CD4-positive, alpha-beta T cell treated with Interleukin-2 at 100 ng/mL for 4 hours (primary cell): ENCODE data around the gene ARL13B.
A peak's percentile ranks its signal among the peaks of the same experiment; 100 is the strongest.
"Not testable (repeated sequence)": the region's sequence is repeated elsewhere in the genome, so short reads cannot be mapped to it uniquely, and the experiment has no call there.

Experiments used
- DNase-seq: peaks from one replicate; pipeline ENCODE4 v3.0.0-alpha.2; 2020; ENCODE audit warnings: low spot score

ARL13B gene

DNA sequence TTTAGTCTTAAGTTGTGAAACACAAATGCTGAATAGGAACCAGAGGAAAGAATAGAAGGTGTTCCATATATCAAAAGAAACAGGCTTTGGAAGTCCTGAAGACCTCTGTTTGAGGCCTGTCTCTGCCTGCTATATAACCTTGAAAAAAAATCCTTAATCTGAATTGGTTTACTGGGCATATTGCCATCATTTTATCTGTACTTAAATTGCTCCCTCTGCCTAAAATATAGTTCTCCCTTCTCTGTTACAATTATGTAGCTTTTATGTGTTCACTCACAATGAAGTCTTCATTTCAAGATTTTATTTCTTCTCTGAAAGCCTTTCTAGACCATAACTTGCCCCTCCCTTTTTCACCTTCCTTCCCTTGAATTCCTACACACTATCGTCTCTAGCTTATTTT lies 21.2 kb downstream of the ARL13B start:
- DNase-seq, result no peak

DNA sequence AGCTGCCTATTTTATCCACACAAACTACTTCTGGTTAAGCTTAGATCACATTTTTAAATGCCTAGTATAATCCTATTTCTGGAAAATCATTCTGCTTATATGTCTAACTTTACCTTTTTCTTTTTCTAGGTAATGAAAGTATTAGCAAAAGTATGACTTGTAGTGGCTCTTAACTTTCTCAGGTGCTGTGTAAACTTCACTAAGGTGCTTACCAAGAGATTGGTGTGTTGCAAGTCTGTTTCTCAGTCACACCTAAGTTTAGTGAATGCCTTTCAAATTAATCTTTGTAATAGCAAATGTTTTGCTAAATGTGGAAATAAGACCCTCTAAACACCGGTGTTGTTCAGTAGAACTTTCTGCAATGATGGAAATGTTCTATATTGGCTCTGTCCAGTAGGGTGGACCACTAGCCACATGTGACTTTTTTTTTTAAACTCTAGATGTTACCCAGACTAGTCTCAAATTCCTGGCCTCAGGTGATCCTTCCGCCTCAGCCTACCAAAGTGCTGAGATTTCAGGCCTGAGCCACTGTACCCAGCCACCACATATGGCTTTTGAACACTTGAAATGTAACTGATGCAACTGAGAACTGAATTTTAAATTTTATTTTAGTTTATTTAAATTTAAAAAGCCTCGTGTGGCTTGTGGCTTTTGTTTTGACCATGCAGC lies 22.0 kb downstream of the ARL13B start:
- DNase-seq, result no peak

DNA sequence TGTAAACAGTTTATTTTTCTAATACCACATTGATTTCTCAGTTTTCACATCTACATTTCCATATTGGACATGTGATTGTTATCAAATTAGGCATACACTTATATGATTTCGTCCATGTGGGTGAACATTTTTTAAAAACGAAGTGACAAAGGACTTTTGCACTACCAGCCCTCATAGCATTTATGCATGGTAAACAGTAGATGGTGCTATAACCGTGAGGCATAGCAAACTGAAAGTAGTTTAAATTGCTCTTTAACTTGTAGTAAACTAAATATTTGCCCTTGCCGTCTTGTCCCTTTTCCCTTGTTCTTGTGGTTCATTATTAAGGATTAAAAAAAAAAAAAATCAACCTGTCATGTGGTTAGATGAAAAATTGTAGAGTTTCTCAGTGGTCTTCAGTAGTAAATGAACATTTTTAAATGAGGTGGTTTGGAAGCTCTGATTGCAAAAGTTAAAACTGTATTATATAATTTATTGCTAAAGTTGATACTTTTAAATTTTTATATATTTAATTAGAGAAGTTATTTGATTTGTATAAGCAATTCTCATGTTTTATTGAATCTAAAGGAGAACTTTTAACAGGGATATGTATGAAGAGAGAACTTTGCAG lies 24.5 kb downstream of the ARL13B start:
- peak; percentile 66 for DNase-seq

DNA sequence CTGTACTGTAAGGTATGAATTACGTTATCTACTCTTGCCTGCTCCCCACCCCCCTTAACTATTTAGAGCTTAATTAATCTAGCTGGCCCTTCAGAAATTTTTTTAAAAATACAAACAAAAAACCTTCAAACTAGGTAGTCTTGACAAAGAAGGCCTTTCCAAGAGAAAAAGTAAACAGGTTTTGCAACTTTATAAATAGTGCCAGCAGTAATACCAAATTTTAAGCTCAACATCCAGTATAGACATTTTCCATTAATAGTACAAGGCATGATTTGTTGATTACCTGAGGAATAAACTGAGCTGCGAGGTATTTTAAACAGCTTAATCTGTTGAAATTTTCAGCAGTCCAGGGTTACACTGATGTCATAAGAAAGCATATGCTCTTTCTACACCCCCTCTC lies 28.3 kb downstream of the ARL13B start:
- no peak for DNase-seq

DNA sequence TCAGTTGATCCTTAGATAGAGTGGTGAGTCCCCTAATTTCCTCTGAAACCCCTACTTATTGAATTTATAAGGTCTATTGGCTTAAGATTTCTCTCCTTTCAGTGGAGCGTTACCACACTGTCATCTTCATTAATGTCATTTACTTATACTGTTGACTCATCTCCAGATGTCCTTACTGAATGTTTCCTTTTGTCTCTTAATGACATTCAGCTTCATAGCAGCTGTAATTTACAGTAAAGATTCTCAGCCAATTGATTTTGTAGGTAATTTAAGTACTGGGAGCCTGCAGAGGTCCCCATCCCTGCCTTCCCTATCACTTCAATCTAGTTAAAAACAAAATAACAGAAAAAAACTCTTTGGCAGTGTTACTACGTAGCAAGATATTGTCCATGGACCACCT lies 29.7 kb downstream of the ARL13B start:
- no peak for DNase-seq

DNA sequence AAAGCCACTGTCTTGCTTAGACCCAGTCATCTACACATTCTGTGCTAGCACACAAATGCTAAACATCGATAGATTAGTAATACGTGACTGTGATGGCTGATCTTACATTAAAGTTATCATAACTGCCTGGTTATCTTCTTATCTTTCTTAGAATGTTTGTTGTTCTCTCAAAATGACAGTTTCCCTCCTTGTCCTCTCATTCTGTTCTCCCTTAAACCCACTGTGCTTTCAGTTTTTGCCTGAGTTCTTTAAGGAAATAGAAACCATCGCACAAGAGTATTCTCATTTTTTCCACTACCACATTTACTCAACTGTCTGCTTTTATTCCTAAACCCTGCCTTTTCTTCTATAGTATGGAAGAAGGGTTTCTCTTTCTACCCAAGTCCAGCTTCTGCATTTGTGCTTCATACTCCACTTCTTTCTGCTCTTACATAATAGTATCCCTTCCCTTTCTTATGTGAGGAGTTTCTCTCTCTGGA lies 31.3 kb downstream of the ARL13B start:
- no peak for DNase-seq

DNA sequence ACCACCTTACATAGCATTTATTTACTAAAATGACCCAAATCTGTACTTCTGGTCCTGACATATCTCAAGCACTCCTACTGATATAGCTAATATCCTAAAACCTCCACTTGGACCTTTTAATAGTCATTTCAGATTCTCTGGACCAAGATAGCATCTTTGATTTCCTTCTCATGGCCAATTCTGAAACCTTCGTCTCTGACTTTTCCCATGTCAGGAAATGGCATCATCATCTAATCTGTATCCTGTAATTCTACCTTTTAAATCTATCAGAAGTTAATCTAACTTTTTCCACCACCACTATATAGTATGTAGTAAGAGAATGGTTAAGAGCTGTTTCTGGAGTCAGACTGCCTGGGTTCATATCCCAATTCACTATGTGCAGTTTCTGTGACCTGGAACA lies 32.2 kb downstream of the ARL13B start:
- no peak for DNase-seq

DNA sequence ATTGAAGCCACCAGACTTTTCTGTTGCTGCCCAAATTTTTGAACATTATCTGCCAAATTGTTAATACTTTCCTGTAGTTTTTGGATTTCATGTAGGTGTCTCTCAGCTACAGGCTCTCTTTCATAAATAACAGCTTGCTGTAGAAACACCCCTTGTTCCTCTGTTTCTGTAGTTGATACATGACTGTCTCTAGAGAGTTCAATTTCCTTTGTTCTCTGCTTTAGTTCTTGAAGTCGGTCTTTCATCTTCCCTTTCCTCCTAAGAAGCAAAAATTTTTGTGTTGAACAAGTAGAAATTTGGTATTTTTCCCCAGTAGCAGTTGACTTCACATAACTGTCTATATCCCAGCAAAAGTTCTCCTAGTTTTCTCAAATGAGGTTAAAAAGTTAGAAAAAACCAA lies 35.1 kb downstream of the ARL13B start:
- DNase-seq, result no peak

DNA sequence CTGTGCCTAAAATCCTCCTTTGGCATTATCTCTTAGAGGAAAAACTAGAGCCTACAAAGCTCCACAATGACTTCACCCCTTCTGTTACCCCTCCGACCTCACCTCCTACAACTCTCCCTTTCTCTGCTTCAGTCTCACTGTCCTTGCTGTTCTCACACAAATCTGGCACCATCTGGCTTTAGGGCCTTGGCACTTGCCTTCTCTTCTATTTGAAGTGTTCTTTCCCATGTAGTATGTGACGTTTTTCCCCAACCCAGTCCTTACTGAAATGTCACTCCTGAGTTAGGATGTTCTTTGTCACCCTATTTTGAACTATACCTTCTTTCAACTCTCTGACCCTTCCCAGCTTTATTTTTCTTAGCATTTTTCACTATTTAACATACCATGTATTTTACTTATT lies 39.7 kb downstream of the ARL13B start:
- DNase-seq, result no peak

DNA sequence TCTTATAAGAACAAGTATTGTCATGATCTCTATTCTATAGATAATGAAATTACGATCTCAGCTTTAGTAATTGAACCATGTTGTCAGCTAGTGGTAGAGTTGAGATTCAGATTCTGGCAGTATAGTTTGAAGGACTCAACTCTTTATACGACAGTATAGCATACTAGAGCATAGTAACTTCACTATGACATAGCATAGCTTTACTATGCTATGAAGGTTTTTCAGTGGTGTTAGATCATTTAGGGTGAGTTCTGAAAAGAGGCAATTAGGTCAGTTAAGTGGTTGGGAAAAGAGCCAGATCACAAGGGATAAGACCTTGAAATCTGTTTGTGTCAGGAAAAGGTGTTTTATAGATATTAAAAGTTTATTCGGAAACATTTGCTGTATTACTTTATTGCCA lies 40.3 kb downstream of the ARL13B start:
- no peak for DNase-seq

DNA sequence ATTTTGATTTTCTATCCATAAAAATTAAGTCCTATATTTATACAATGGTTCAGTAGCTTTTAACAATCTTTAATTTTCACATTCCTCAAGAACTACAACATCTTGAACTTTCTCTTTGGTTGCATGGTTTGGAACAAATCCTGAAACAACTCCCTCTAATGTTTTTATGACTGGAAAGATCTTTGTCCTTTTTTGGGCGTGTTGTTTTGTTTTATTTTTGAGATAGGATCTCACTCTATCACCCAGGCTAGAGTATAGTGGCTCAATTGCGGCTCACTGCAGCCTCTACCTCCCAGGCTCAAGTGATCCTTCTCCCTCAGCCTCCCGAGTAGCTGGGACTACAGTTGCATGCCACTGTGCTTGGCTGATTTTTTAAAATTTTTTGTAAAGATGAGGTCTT lies 44.4 kb downstream of the ARL13B start:
- no peak for DNase-seq

DNA sequence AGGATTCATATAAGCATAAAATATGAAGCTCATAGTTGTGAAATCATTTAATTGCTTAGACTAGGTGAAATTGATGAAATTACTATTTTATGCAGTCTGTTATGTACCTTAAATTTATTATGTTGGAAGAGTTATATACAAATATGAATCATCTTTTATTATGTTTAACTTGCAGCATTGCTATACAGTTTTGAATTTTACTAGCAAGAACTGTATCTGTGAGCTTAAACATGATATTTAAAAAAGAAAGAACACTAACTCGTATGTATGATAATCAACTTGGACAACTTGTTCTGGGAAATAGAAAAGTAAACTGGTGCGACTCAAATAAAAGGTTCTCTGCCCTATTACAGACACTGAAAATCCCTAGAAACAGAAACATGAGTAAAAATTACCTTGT lies 46.7 kb downstream of the ARL13B start:
- DNase-seq, result no peak

DNA sequence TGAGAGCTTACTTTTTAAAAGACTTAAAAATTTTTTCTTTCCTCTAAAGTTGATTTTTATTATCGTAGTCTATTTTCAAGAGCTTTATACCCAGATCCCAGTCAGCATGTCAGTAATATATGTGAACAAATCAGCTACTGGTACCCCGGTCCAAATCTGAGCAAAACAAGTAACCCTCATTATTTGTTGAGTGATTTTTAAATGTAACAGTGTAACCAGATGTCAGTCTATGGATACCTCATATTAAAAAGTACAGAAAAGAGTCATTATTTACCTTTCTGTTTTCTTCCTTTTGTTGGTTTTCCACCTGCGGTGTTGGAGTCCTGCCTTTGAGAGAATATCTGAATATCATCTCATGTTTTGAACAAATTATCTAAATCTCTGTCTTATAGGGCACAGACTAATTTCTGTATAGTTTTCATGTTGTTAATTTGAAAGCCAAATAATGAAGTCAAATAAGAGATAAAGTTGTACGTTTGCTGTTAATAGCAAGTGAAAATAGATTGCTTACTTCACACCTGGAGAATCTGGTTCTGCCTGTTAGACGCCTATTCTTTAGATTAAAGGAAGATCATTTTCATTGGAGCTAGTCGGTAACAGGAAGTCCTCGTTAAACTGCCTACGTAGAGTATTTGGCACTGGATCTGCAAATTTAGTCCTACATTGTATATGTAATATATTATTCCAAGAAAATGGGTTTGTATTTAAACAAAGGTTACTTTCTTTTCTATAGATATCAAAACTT lies 48.3 kb downstream of the ARL13B start, which contains the start of gene STX19:
Gene STX19 (minus strand): TSS at position 505 of the 745 bp plus-strand sequence. CDS start 13,328 bp downstream, outside the sequence.
- no peak for DNase-seq

DNA sequence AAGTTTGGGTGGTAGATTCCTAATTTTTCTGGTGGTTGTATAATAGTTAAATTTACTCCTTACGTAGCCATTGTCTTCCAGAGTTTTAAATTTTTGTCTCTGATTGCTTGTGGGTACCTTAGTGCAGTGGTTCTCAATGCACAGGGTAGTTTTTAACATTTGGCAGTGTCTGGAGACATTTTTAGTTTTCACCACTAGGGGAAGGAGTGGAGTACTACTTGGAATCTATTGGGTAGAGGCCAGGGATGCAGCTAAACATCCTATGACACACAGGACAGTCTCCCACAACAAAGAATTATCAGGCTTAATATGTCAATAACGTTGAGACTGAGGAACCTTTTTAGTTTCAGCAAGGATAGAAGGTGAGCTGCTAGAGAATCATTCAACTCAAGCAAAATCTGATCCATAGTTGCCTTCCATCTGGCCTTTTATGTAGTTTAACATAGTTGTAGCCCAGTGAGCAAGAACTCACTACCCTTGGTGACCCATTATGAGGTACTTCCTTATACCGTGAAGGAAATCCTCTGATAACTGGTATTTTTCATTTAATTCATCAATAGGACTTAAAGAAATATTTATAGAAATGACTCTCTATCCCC lies 57.1 kb downstream of the ARL13B start:
- DNase-seq, result peak; percentile 20

DNA sequence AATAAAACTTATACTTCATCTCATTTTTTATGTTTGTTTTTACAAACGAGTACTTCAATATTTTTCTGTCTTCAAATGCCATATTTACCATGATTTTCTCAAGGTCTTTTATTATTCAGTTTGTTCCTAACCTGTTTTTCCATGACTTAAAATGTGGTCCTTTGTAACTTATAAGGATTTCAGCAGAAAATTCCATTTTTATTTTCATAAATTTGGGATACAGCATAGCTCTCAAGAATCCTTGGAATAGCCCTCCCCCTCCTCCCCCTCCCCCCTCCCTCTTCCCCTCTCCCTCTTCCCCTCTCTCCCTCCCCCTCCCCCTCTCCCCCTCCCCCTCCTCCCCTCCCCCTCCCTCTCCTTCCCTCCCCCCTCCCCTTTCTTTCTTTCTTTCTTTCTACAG lies 63.3 kb downstream of the ARL13B start:
- DNase-seq, result no peak

DNA sequence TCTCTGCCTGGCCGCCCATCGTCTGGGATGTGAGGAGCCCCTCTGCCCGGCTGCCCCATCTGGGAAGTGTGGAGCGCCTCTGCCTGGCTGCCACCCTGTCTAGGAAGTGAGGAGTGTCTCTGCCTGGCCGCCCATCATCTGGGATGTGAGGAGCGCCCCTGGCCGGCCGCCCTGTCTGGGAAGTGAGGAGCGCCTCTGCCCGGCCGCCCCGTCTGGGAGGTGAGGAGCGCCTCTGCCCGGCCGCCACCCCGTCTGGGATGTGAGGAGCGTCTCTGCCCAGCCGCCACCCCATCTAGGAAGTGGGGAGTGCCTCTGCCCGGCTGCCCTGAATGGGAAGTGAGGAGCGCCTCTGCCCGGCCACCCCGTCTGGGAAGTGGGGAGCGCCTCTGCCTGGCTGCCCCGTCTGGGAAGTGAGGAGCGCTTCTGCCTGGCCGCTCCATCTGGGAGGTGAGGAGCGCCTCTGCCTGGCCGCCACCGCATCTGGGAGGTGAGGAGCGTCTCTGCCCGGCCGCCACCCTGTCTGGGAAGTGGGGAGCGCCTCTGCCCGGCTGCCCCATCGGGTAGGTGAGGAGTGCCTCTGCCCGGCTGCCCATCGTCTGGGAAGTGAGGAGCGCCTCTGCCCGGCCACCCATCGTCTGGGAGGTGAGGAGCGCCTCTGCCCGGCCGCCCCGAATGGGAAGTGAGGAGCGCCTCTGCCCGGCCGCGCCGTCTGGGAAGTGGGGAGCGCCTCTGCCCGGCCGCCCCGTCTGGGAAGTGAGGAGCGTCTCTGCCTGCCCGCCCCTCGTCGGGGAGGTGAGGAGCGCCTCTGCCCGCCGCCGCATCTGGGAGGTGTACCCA lies 64.4 kb downstream of the ARL13B start:
- not testable (repeated sequence) for DNase-seq

DNA sequence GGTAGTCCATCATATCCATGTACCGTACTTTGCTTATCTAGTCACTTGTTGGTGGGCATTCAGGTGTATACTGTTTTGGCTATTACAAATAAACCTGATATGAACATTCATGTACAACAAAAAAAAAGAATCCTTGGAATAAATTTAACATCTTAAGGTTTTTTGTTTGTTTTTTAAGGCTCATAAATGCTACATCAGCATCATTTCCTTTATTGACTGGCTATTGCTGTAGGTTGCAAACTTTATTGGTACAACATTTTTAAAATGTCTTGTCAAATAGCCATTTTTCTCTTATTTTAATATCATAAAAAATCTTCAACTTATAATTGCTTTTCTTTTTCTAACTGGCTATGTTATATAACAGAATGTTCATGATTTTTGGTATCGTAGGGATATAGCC lies 66.6 kb downstream of the ARL13B start:
- DNase-seq, result no peak

DNA sequence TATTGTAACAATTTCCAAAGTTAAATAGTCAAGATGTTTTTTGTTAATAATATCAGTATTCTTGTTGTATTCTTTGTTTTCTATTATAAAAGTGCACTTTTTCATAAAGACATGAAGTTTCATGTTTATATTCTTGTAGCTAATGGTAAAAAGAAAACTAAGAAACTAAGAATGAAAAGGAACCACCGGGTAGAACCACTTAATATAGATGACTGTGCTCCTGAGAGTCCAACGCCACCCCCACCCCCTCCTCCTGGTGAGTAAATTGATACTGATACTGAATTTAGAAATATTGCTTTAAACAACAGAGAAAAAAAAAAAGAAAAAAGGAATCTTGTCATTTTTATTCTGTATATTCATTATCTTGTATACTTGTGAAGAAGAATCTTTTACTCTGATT lies 69.3 kb downstream of the ARL13B start:
- DNase-seq, result no peak

DNA sequence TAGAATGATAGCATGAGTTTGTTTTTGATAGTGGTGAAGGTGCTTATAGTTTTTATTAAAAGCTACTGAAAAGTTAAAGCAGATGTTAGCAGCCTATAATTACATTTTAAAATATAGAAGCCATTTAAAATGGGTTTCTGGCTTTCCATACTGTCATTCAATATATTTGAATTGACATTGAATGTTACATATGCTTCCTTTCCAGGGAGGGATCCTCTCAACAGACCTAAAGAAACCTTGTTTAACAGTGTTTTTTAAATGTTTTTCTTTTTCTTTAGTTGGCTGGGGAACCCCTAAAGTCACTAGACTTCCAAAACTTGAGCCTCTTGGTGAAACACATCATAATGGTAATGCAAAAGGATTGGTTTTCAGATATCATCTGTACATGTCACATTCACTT lies 70.6 kb downstream of the ARL13B start:
- DNase-seq, result no peak

DNA sequence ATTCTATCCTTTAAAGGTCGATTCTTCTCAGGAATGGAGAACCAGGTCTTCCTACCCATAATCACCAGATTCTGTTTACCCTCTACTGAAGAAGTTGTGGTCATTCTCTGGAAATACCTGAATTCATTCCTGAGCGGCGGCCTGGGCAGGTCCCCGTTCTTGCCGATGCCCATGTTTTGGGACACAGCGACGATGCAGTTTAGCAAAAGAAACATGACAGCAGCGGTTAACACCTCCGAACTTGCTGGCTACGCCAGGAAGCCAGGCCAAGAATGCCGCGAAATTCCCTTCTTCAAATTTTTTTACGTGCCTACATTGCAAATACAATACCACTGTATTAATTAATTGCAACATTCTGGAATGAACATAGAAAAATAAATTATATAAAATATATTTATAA lies 81.3 kb downstream of the ARL13B start:
- no peak for DNase-seq

DNA sequence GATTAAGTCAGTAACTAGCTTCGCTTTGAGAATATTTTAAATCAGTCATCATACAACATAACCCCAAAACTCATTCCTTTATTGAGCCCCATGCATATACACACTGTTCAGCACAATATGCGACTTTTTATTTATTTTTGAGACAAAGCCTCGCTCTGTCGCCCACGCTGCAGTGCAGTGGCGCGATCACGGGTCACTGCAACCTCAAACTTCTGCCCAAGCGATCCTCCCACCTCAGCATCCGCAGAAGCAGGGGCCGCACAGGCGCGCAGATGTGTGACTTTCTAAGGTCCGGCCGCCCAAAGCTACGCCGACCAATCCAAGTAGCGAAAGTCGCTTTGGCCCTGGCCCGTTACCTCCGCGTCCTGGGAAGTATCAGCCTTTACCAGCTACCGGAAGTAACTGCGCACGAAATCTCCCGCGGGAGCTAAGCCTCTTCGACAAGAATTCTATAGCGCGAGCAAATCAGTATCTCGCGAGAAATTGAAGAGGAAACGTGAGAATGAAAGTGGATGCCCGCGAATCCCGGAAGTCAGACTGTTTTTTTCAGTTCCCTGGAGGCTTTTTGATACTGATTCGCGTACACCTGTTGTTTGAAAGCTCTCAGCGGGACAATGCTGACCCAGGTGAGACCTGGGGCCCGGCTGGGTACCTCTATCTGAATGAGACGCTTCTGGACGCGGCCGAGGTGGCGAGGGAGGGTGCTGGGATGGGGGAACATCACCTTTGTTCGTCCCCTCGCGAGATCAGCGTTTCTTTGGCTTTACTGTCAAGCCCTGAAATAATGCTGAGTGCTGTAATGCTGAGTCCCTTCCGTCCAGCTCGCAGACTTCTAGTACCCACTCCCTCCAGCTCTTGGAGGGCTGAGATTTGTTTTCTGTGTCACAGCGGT lies 82.8 kb downstream of the ARL13B start, which contains the start of the genes DHFR2 and NSUN3:
Gene DHFR2 (minus strand): TSS at position 404 of the 892 bp plus-strand sequence. CDS start 1,405 bp downstream, outside the sequence.
Gene NSUN3 (plus strand): TSS at position 549 of the 892 bp plus-strand sequence. CDS start 66 bp downstream, at position 615.
- peak; percentile 92 for DNase-seq
